Measurements from ENCODE around the gene AMIGO1.

The AMIGO1 gene

GRCh38 chr1:109523706-109524105 lies 14.2 kb upstream of the AMIGO1 start:
- H3K4me1 ChIP-seq = peaks cover 4% of the 10 kb centered on the region
- no peak for DNase-seq
- no peaks in the 10 kb centered on the region for H3K9me3 ChIP-seq
- TF ChIP-seq CTCF (IDR thresholded peaks at IDR 0.05; ENCODE audit: low read depth, low read length) = no peak
- no peaks in the 10 kb centered on the region for H3K27me3 ChIP-seq
- H3K4me3 ChIP-seq (ENCODE audit: low read depth, low read length) = no peak overlapping the region
- H3K36me3 ChIP-seq = no peaks in the 10 kb centered on the region

- Histone ChIP-seq H3K9me3 (no peaks in the 10 kb centered on the region), H3K36me3 (no peaks in the 10 kb centered on the region), H3K4me3 (ENCODE audit: low read depth, low read length) (no peak overlapping the region), H3K4me1 (peaks cover 4% of the 10 kb centered on the region), H3K27me3 (no peaks in the 10 kb centered on the region)
- no peak for TF ChIP-seq CTCF (IDR thresholded peaks at IDR 0.05; ENCODE audit: low read depth, low read length)
- DNase-seq = no peak
These were observed 12.5 kb upstream of the AMIGO1 start for GRCh38 chr1:109522026-109522425.

GRCh38 chr1:109521002-109521951 lies 11.8 kb upstream of the AMIGO1 start:
- Histone ChIP-seq H3K4me3 (ENCODE audit: low read depth, low read length) (no peak overlapping the region), H3K4me1 (peaks cover 4% of the 10 kb centered on the region), H3K9me3 (no peaks in the 10 kb centered on the region), H3K27me3 (no peaks in the 10 kb centered on the region), H3K36me3 (no peaks in the 10 kb centered on the region)
- TF ChIP-seq CTCF (IDR thresholded peaks at IDR 0.05; ENCODE audit: low read depth, low read length) = no peak
- DNase-seq = no peak

GRCh38 chr1:109517337-109517736 lies 7.8 kb upstream of the AMIGO1 start:
- no peaks in the 10 kb centered on the region for H3K36me3 ChIP-seq
- no peaks in the 10 kb centered on the region for H3K27me3 ChIP-seq
- DNase-seq = no peak
- TF ChIP-seq CTCF (IDR thresholded peaks at IDR 0.05; ENCODE audit: low read depth, low read length) = no peak
- H3K9me3 ChIP-seq = no peaks in the 10 kb centered on the region
- H3K4me1 ChIP-seq = peaks cover 4% of the 10 kb centered on the region
- no peak overlapping the region for H3K4me3 ChIP-seq (ENCODE audit: low read depth, low read length)

- Histone ChIP-seq H3K36me3 (no peaks in the 10 kb centered on the region), H3K4me3 (ENCODE audit: low read depth, low read length) (no peak overlapping the region), H3K27me3 (no peaks in the 10 kb centered on the region), H3K9me3 (no peaks in the 10 kb centered on the region), H3K4me1 (peaks cover 4% of the 10 kb centered on the region)
- TF ChIP-seq CTCF (IDR thresholded peaks at IDR 0.05; ENCODE audit: low read depth, low read length) = no peak
- DNase-seq = no peak
These were observed 7.3 kb upstream of the AMIGO1 start for GRCh38 chr1:109516872-109517271.

- Histone ChIP-seq H3K4me3 (ENCODE audit: low read depth, low read length) (no peak overlapping the region), H3K36me3 (no peaks in the 10 kb centered on the region), H3K4me1 (no peaks in the 10 kb centered on the region), H3K27me3 (peaks cover under 1% of the 10 kb centered on the region; the same call in 1 of the 2 replicates), H3K9me3 (no peaks in the 10 kb centered on the region)
- TF ChIP-seq CTCF (IDR thresholded peaks at IDR 0.05; ENCODE audit: low read depth, low read length) = no peak
- no peak for DNase-seq
These were observed 5.3 kb upstream of the AMIGO1 start for GRCh38 chr1:109514846-109515245.

All from BE2C (cell line).